Gastroesophageal sphincter (tissue), 3 donors: ENCODE measurements around the gene TMPRSS5.

ENCODE experiments used
- CTCF ChIP-seq, 4 experiments: fragments of 200-600 bp in 2 of 4; fragments of 450-650 bp in 2 of 4; sonication (generic) in 1 of 4; IDR thresholded peaks; one replicate each; pipeline ENCODE4 v1.5.1; 2017 to 2019; ENCODE audit warnings: antibody characterized with exemption in 4 of 4, mild to moderate bottlenecking in 2 of 4, moderate library complexity in 2 of 4
- POLR2AphosphoS5 ChIP-seq: sonication (generic); formaldehyde crosslinking; IDR thresholded peaks from one replicate; pipeline ENCODE4 v1.6.1; 2017; ENCODE audit warnings: antibody characterized with exemption

GRCh38 chr11:113681282-113681681 lies 24.8 kb downstream of the TMPRSS5 start:
- no peak for TF ChIP-seq CTCF (IDR thresholded peaks at IDR 0.05)
- no peak for TF ChIP-seq POLR2AphosphoS5
